Keratinocyte (primary cell): ENCODE measurements around the gene NINJ1.

Experiments used
- CTCF ChIP-seq, 3 experiments: IDR thresholded peaks in 1 of 3; conservative IDR thresholded peaks in 1 of 3; optimal IDR thresholded peaks in 1 of 3; 2 replicates in 2 of 3; 3 replicates in 1 of 3; pipeline versions ENCODE3 to v1.5.1; 2011; ENCODE audit warnings: low read length in 3 of 3, mild to moderate bottlenecking in 3 of 3, moderate library complexity in 2 of 3, control low read depth in 1 of 3, inconsistent platforms in 1 of 3; ENCODE audit not compliant: insufficient read depth in 2 of 3; ENCODE audit errors: extremely low read depth in 1 of 3
- EZH2 ChIP-seq: IDR thresholded peaks from one replicate; pipeline ENCODE4 v1.6.1; 2012; ENCODE audit warnings: inconsistent platforms, mild to moderate bottlenecking, low read length, moderate library complexity

- TF ChIP-seq CTCF (optimal IDR thresholded peaks at IDR 0.05 in 1 of 3, IDR thresholded peaks at IDR 0.05 in 1 of 3, conservative IDR thresholded peaks at IDR 0.05 in 1 of 3; ENCODE audit: extremely low read depth in 1 of 3, insufficient read depth in 2 of 3, low read length in 3 of 3) (no peak), EZH2 (no peak)
Measured at GRCh38 chr9:93115486-93116071, 18.5 kb downstream of the NINJ1 start.
